ENCODE results near the gene LIPT2.

Gene LIPT2

DNA sequence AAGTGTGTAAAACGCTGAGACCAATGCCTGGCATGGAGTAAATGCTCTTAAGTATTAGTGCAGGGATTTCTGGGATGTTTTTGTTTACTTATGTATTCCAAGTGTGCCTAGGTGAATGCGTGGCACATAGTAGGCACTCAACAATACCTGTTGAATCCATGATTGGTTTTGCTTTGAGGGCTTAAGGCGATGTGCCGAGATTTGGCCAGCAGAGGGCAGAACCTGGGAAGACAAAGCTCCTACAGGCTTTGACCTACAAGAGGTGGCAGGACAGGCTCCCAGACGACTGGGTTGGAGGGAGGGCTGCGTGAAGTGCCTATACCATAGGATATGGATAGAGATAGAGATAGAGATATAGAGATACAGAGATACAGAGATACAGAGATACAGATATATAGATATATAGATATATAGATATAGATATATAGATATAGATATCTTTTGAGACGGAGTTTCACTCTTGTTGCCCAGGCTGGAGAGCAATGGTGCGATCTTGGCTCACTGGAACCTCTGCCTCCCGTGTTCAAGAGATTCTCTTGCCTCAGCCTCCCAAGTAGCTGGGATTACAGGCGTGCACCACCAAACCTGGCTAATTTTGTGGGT lies 40.0 kb downstream of the LIPT2 start:
- TF ChIP-seq, protein P1, sequence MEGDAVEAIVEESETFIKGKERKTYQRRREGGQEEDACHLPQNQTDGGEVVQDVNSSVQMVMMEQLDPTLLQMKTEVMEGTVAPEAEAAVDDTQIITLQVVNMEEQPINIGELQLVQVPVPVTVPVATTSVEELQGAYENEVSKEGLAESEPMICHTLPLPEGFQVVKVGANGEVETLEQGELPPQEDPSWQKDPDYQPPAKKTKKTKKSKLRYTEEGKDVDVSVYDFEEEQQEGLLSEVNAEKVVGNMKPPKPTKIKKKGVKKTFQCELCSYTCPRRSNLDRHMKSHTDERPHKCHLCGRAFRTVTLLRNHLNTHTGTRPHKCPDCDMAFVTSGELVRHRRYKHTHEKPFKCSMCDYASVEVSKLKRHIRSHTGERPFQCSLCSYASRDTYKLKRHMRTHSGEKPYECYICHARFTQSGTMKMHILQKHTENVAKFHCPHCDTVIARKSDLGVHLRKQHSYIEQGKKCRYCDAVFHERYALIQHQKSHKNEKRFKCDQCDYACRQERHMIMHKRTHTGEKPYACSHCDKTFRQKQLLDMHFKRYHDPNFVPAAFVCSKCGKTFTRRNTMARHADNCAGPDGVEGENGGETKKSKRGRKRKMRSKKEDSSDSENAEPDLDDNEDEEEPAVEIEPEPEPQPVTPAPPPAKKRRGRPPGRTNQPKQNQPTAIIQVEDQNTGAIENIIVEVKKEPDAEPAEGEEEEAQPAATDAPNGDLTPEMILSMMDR (conservative IDR thresholded peaks at IDR 0.05; ENCODE audit: low read depth, low read length), result peak; percentile 79
- Histone ChIP-seq H2AFZ (ENCODE audit: low read depth) (no peak overlapping the region), H3K36me3 (ENCODE audit: insufficient read depth) (no peaks in the 10 kb centered on the region), H4K20me1 (ENCODE audit: insufficient read depth) (no peaks in the 10 kb centered on the region), H3K4me3 (IDR thresholded peaks at IDR 0.05; ENCODE audit: insufficient read depth, low read depth, low read length) (no peak overlapping the region), H3K9ac (no peak overlapping the region), H3K79me2 (ENCODE audit: insufficient read depth, low read depth) (no peaks in the 10 kb centered on the region), H3K4me1 (ENCODE audit: low read depth, poor library complexity, severe bottlenecking) (no peaks in the 10 kb centered on the region), H3K27ac (no peak overlapping the region), H3K27me3 (ENCODE audit: insufficient read depth, low read depth) (no peaks in the 10 kb centered on the region), H3K4me2 (no peak overlapping the region)

DNA sequence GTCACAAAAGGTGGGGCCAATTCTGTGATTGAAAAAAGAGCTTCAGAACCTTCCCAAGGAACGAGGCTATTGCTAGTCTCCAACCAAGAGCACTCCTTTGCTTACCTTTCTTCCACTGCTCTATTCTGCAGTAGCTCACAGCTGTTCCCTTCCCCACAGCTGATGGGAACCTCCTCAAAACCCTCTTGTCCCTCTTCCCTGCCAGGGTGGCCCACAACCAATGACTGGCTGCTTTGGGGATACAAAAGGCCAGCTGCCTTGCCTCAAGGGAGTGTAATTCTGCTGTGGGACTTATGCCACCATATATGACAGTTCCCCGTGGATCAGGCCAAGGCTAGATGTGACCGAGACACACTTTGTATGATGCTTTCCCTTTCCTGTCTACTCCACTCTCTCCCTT lies 41.2 kb downstream of the LIPT2 start:
- no peaks in the 10 kb centered on the region for H3K79me2 ChIP-seq (ENCODE audit: insufficient read depth, low read depth)
- H3K4me3 ChIP-seq (IDR thresholded peaks at IDR 0.05; ENCODE audit: insufficient read depth, low read depth, low read length), result no peak overlapping the region
- no peaks in the 10 kb centered on the region for H4K20me1 ChIP-seq (ENCODE audit: insufficient read depth)
- no peaks in the 10 kb centered on the region for H3K27me3 ChIP-seq (ENCODE audit: insufficient read depth, low read depth)
- no peak overlapping the region for H2AFZ ChIP-seq (ENCODE audit: low read depth)
- H3K4me1 ChIP-seq (ENCODE audit: low read depth, poor library complexity, severe bottlenecking), result no peaks in the 10 kb centered on the region
- no peak overlapping the region for H3K9ac ChIP-seq
- TF ChIP-seq, protein P1 (conservative IDR thresholded peaks at IDR 0.05; ENCODE audit: low read depth, low read length), result no peak
- H3K4me2 ChIP-seq, result no peak overlapping the region
- H3K36me3 ChIP-seq (ENCODE audit: insufficient read depth), result no peaks in the 10 kb centered on the region
- H3K27ac ChIP-seq, result no peak overlapping the region

DNA sequence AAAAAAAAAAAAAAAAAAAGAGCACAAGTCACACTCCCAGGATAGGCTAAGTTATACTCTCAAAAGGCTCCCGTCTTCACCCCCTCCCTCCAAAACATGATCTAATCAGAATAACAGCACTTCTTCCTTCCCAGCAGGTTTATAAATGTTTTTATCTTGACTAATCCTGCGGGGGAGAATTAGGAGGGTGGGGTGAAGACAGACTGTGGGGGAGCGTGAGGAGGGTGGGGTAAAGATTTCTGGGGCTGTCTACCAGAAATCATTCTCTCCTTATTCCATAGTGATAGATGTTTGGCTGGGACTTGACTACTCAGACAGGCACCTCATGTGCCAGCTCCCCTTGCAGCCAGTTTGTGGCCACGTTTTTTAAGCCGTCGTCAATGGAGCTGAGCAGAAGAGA lies 43.2 kb downstream of the LIPT2 start:
- no peaks in the 10 kb centered on the region for H3K4me1 ChIP-seq (ENCODE audit: low read depth, poor library complexity, severe bottlenecking)
- H3K27me3 ChIP-seq (ENCODE audit: insufficient read depth, low read depth), result no peaks in the 10 kb centered on the region
- TF ChIP-seq, protein P1 (conservative IDR thresholded peaks at IDR 0.05; ENCODE audit: low read depth, low read length), result no peak
- H3K79me2 ChIP-seq (ENCODE audit: insufficient read depth, low read depth), result no peaks in the 10 kb centered on the region
- no peak overlapping the region for H2AFZ ChIP-seq (ENCODE audit: low read depth)
- no peaks in the 10 kb centered on the region for H4K20me1 ChIP-seq (ENCODE audit: insufficient read depth)
- no peak overlapping the region for H3K27ac ChIP-seq
- no peak overlapping the region for H3K9ac ChIP-seq
- H3K36me3 ChIP-seq (ENCODE audit: insufficient read depth), result no peaks in the 10 kb centered on the region
- no peak overlapping the region for H3K4me3 ChIP-seq (IDR thresholded peaks at IDR 0.05; ENCODE audit: insufficient read depth, low read depth, low read length)
- H3K4me2 ChIP-seq, result no peak overlapping the region

DNA sequence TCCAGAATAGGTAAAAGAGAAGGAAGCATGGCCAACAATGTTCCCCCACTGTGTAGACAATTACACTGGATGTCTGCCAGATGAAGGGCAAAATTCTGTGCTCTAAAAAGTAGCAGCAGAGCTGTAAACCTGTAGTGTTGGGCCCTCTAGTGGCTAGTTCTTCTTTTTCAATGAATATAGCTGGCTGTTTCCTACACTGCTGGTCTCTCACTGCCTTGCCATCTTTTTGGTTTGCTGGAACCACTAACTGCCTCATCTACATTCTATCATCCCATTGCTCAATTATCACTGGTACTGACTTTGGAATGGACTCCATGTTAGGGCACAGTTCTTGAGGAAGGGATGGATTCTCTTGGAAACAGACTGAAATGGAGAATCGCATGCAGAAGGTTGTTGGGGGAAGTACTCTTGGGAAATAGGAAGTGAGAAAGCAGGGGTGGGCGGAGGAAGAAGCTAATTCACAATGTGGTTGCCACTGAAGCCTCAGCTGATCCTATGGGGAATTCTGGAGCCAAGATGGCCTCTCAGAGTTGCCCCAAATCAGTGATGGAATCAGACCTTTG lies 44.1 kb downstream of the LIPT2 start:
- TF ChIP-seq, protein P1 (conservative IDR thresholded peaks at IDR 0.05; ENCODE audit: low read depth, low read length), result peak; percentile 79
- H3K4me2 ChIP-seq, result no peak overlapping the region
- no peaks in the 10 kb centered on the region for H3K79me2 ChIP-seq (ENCODE audit: insufficient read depth, low read depth)
- no peak overlapping the region for H3K4me3 ChIP-seq (IDR thresholded peaks at IDR 0.05; ENCODE audit: insufficient read depth, low read depth, low read length)
- H3K4me1 ChIP-seq (ENCODE audit: low read depth, poor library complexity, severe bottlenecking), result no peaks in the 10 kb centered on the region
- H4K20me1 ChIP-seq (ENCODE audit: insufficient read depth), result no peaks in the 10 kb centered on the region
- H3K9ac ChIP-seq, result no peak overlapping the region
- no peaks in the 10 kb centered on the region for H3K27me3 ChIP-seq (ENCODE audit: insufficient read depth, low read depth)
- no peaks in the 10 kb centered on the region for H3K36me3 ChIP-seq (ENCODE audit: insufficient read depth)
- 0 out of 2 replicates have a peak overlapping the region, but pooled peaks have one; percentile 11 for H2AFZ ChIP-seq (ENCODE audit: low read depth)
- no peak overlapping the region for H3K27ac ChIP-seq
